Large intestine (tissue), 3 donors: Measurements from ENCODE around the gene TPBG. TPM values are rescaled to one million over a fixed set of nuclear protein-coding genes. Genes with fewer than 3 reads are reported as not detected.

Experiments used
- DNase-seq, 2 donors: peaks; one replicate each; pipeline versions ENCODE4 v3.0.0 to v3.0.0-alpha.2; 2013
- H3K27ac ChIP-seq: one replicate; pipeline ENCODE4 v1.5.1; 2013; ENCODE audit warnings: low read length
- H3K27me3 ChIP-seq: 2 replicates; pipeline ENCODE4 v1.6.1; 2013; ENCODE audit warnings: low read length; ENCODE audit not compliant: control insufficient read depth, insufficient read depth
- H3K36me3 ChIP-seq: 2 replicates; pipeline ENCODE4 v1.6.1; 2013; ENCODE audit warnings: low read length; ENCODE audit not compliant: control insufficient read depth, insufficient read depth
- H3K4me1 ChIP-seq: one replicate; pipeline ENCODE4 v1.6.1; 2013; ENCODE audit warnings: low read length; ENCODE audit not compliant: control insufficient read depth, insufficient read depth
- H3K4me3 ChIP-seq: one replicate; pipeline ENCODE4 v1.5.1; 2013; ENCODE audit warnings: low read length
- H3K9me3 ChIP-seq: one replicate; pipeline ENCODE4 v1.6.1; 2013; ENCODE audit warnings: mild to moderate bottlenecking, low read depth, low read length, moderate library complexity; ENCODE audit not compliant: control insufficient read depth
- WGBS: methylation state at CpG from one replicate; pipeline ENCODE4 v1.1.5; 2013; ENCODE audit warnings: low lambda C conversion rate; ENCODE audit not compliant: insufficient coverage; 5-methylcytosine and 5-hydroxymethylcytosine counted together
- polyA plus RNA-seq: library from polyadenylated mRNA; unstranded; fragments of 120-200 nt; gene quantifications from one replicate; pipeline ENCODE4 v1.2.1, GENCODE V29; 2013

The TPBG gene
- polyA plus RNA-seq, 1 donor, result 5.4 TPM

DNA sequence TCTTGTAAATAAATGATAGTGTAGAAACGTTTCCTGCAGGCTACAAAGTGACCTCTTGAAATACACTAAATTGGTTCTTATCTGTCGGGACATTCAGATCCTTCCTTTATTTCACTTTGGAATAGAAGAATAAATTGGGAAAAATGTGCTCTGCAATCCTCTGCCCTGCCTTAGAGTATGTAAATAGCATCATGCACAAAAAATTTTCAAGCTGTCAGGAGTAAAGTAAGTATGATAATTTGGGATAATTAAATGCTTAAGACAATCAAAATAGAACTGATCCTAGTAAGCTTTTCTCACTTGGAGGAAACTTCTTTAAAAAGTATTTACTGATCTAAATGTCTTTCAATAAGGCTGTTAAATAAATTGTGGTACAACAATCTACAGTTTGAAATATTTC, 3.1 kb upstream of the TPBG start:
- WGBS, result 100% methylated on average over 1 of the region's 2 CpGs
- DNase-seq, result no peak
- H3K27me3 ChIP-seq, result peaks cover 36% of the 10 kb centered on the region

GRCh38 chr6:82361631-82362030, 2.0 kb upstream of the TPBG start:
- Histone ChIP-seq H3K27ac (no peak overlapping the region), H3K4me3 (no peak overlapping the region), H3K4me1 (peaks cover 2% of the 10 kb centered on the region), H3K9me3 (peaks cover 8% of the 10 kb centered on the region), H3K36me3 (no peaks in the 10 kb centered on the region), H3K27me3 (peaks cover 46% of the 10 kb centered on the region)
- WGBS, result 50% methylated on average over 1 of the region's 3 CpGs
- no peak for DNase-seq

More for the DNA sequence above, 3.1 kb upstream of the TPBG start:
- Histone ChIP-seq H3K4me3 (no peak overlapping the region), H3K27ac (no peak overlapping the region), H3K9me3 (peaks cover 8% of the 10 kb centered on the region), H3K4me1 (peaks cover 2% of the 10 kb centered on the region), H3K36me3 (no peaks in the 10 kb centered on the region)

- Histone ChIP-seq H3K9me3 (peaks cover 8% of the 10 kb centered on the region), H3K4me1 (peaks cover 2% of the 10 kb centered on the region), H3K4me3 (no peak overlapping the region), H3K36me3 (no peaks in the 10 kb centered on the region), H3K27ac (no peak overlapping the region), H3K27me3 (peaks cover 46% of the 10 kb centered on the region)
- WGBS, result 93% methylated on average over 3 of the region's 4 CpGs
- DNase-seq, result no peak
Measured at GRCh38 chr6:82362144-82362543, 1.5 kb upstream of the TPBG start.

- Histone ChIP-seq H3K27ac (no peak overlapping the region), H3K9me3 (peaks cover 8% of the 10 kb centered on the region), H3K4me1 (peaks cover 2% of the 10 kb centered on the region), H3K27me3 (peaks cover 46% of the 10 kb centered on the region), H3K4me3 (peak overlapping the region; percentile 45), H3K36me3 (no peaks in the 10 kb centered on the region)
- WGBS, result 0% methylated on average over 3 of the region's 13 CpGs
- no peak for DNase-seq
Measured at GRCh38 chr6:82362878-82363427, 664 bp upstream of the TPBG start.

- peak overlapping the region; percentile 32 for H3K27ac ChIP-seq
- no peaks in the 10 kb centered on the region for H3K36me3 ChIP-seq
- DNase-seq, result peak in 1 of 2 donors; percentile 47
- peaks cover 8% of the 10 kb centered on the region for H3K9me3 ChIP-seq
- H3K4me3 ChIP-seq, result peak overlapping the region; percentile 45
- H3K4me1 ChIP-seq, result peaks cover 2% of the 10 kb centered on the region
- no CpG with 5 or more reads among the region's 88 CpGs for WGBS
- peaks cover 46% of the 10 kb centered on the region for H3K27me3 ChIP-seq
Measured at GRCh38 chr6:82364087-82365015, 734 bp downstream of the TPBG start.

GRCh38 chr6:82365016-82365795, 1.6 kb downstream of the TPBG start:
- peak overlapping the region; percentile 45 for H3K4me3 ChIP-seq
- no peaks in the 10 kb centered on the region for H3K36me3 ChIP-seq
- peaks cover 8% of the 10 kb centered on the region for H3K9me3 ChIP-seq
- no peak overlapping the region for H3K27ac ChIP-seq
- peak; percentile 16 to 38 for DNase-seq
- peaks cover 46% of the 10 kb centered on the region for H3K27me3 ChIP-seq
- no CpG with 5 or more reads among the region's 67 CpGs for WGBS
- H3K4me1 ChIP-seq, result peaks cover 2% of the 10 kb centered on the region

- no peak overlapping the region for H3K4me3 ChIP-seq
- peaks cover 8% of the 10 kb centered on the region for H3K9me3 ChIP-seq
- peaks cover 33% of the 10 kb centered on the region for H3K27me3 ChIP-seq
- no peaks in the 10 kb centered on the region for H3K36me3 ChIP-seq
- peaks cover 2% of the 10 kb centered on the region for H3K4me1 ChIP-seq
- no peak for DNase-seq
- H3K27ac ChIP-seq, result no peak overlapping the region
Measured at GRCh38 chr6:82367704-82368103, 4.1 kb downstream of the TPBG start.

DNA sequence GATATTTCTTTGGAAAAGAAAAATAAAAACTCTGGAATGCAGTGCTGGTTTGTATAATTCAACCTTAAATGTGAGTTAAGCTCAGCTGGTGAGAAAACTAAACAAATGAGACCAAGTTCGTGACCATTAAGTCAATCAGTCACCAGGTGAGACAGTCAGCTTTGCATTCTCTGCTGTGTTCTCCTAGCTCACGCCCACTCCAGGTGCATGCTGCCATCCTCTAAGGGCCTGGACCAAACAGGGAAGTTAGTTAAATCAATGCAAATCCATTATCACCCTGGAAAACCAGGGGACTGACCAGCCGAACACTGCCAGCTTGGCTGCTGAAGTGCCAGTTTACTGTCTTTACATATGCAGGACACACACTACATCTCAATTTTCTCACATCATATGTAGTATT, 7.2 kb downstream of the TPBG start:
- no peak overlapping the region for H3K4me3 ChIP-seq
- no peaks in the 10 kb centered on the region for H3K4me1 ChIP-seq
- H3K27ac ChIP-seq, result no peak overlapping the region
- WGBS, result no CpG with 5 or more reads among the region's 3 CpGs
- no peaks in the 10 kb centered on the region for H3K36me3 ChIP-seq
- peaks cover 8% of the 10 kb centered on the region for H3K27me3 ChIP-seq
- no peaks in the 10 kb centered on the region for H3K9me3 ChIP-seq
- no peak for DNase-seq

GRCh38 chr6:82371799-82372546, 8.4 kb downstream of the TPBG start:
- H3K27ac ChIP-seq, result no peak overlapping the region
- no CpG with 5 or more reads among the region's 2 CpGs for WGBS
- no peak for DNase-seq
- H3K9me3 ChIP-seq, result no peaks in the 10 kb centered on the region
- no peaks in the 10 kb centered on the region for H3K27me3 ChIP-seq
- no peaks in the 10 kb centered on the region for H3K36me3 ChIP-seq
- H3K4me3 ChIP-seq, result no peak overlapping the region
- no peaks in the 10 kb centered on the region for H3K4me1 ChIP-seq

DNA sequence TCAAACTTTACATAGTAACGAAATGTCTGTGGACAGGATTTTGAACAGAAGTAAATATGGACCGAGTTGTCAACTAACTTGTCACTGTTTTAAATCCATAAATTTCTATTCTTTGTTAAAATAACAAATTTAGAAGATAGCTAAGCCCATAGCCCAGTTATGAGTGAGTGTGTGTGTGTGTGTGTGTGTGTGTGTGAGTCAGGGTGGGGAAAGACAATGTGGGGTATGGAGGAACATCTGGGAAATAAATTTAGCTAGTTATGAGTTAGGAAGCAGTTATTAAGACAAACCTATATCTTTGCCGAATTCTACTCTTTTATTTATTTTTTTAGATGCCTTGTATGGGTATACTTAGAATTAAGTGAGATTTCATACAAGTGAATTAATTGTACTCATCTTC, 9.0 kb downstream of the TPBG start:
- Histone ChIP-seq H3K4me1 (no peaks in the 10 kb centered on the region), H3K36me3 (no peaks in the 10 kb centered on the region), H3K9me3 (no peaks in the 10 kb centered on the region), H3K27me3 (no peaks in the 10 kb centered on the region), H3K4me3 (no peak overlapping the region), H3K27ac (no peak overlapping the region)
- no peak for DNase-seq
- WGBS, result 83% methylated on average over 1 of the region's 3 CpGs
